IMR-90 (cell line): ENCODE measurements around the gene ISOC2. TPM values are rescaled to one million over a fixed set of nuclear protein-coding genes. Genes with fewer than 3 reads are reported as not detected.
A peak's percentile ranks its signal among the peaks of the same experiment; 100 is the strongest.

Source experiments
- ATAC-seq: fragments of 200-7000 bp; cut with Tn5 transposase; 2 replicates; pipeline ENCODE4 v1.9.1; 2020; ENCODE audit warnings: low read depth, mild to moderate bottlenecking, moderate library complexity
- BruUV-seq: library from RNA; stranded (reverse); fragments of 400-500 nt; replicated peaks from 2 replicates; lab custom pipeline; 2021; lab: Mats Ljungman, UMichigan
- CTCF ChIA-PET: fragments of 300-600 bp; formaldehyde crosslinking; extraction: SDS; loops from one replicate; lab custom pipeline; 2021; ENCODE audit warnings: antibody characterized with exemption; lab: Yijun Ruan, JAX
- POLR2A ChIA-PET: fragments of 300-600 bp; sonication (Branson Sonifier 250); formaldehyde crosslinking; loops from one replicate; lab custom pipeline; 2022; ENCODE audit warnings: antibody characterized with exemption; ENCODE audit not compliant: unreplicated experiment; lab: Charles Lee
- DNase-seq: peaks from one replicate; pipeline ENCODE4 v3.0.0; 2013
- H2AFZ ChIP-seq: replicated peaks from 2 replicates; pipeline ENCODE3; 2013; ENCODE audit warnings: low read length, mild to moderate bottlenecking; ENCODE audit not compliant: poor library complexity
- H2AK5ac ChIP-seq: 2 replicates; pipeline ENCODE4 v1.6.1; 2013; ENCODE audit warnings: low read depth, low read length, inconsistent platforms
- H2AK9ac ChIP-seq: replicated peaks from 2 replicates; pipeline ENCODE3; 2013; ENCODE audit warnings: mild to moderate bottlenecking, low read depth, low read length, moderate library complexity; ENCODE audit not compliant: poor library complexity
- H2BK120ac ChIP-seq: 2 replicates; pipeline ENCODE4 v1.6.1; 2013; ENCODE audit warnings: low read depth, low read length, inconsistent platforms
- H2BK15ac ChIP-seq: 3 replicates; pipeline ENCODE4 v1.6.1; 2013; ENCODE audit warnings: low read depth, low read length, inconsistent platforms
- H2BK20ac ChIP-seq: 2 replicates; pipeline ENCODE4 v1.6.1; 2013; ENCODE audit warnings: low read depth, mild to moderate bottlenecking, inconsistent platforms, low read length, moderate library complexity
- H2BK5ac ChIP-seq: 2 replicates; pipeline ENCODE4 v1.6.1; 2013; ENCODE audit warnings: mild to moderate bottlenecking, low read depth, low read length, inconsistent platforms; ENCODE audit not compliant: poor library complexity, severe bottlenecking
- H3K14ac ChIP-seq: replicated peaks from 2 replicates; pipeline ENCODE4 v1.6.1; 2013; ENCODE audit warnings: low read depth, low read length, inconsistent platforms
- H3K18ac ChIP-seq: 2 replicates; pipeline ENCODE4 v1.6.1; 2013; ENCODE audit warnings: low read depth, low read length, control low read depth
- H3K23ac ChIP-seq: 2 replicates; pipeline ENCODE4 v1.6.1; 2013; ENCODE audit warnings: low read depth, low read length, inconsistent platforms
- H3K27ac ChIP-seq: 2 replicates; pipeline ENCODE4 v1.5.1; 2013; ENCODE audit warnings: mild to moderate bottlenecking, control low read depth, low read length; ENCODE audit not compliant: insufficient read depth
- H3K27me3 ChIP-seq: 2 replicates; pipeline ENCODE4 v1.6.1; 2013; ENCODE audit warnings: low read length; ENCODE audit not compliant: control insufficient read depth, insufficient read depth
- H3K36me3 ChIP-seq: 2 replicates; pipeline ENCODE4 v1.6.1; 2013; ENCODE audit warnings: low read length, mixed read lengths; ENCODE audit not compliant: control insufficient read depth, insufficient read depth
- H3K4ac ChIP-seq: 2 replicates; pipeline ENCODE4 v1.6.1; 2013; ENCODE audit warnings: low read depth, low read length, inconsistent platforms
- H3K4me1 ChIP-seq: 2 replicates; pipeline ENCODE4 v1.6.1; 2013; ENCODE audit warnings: low read length, mixed read lengths; ENCODE audit not compliant: control insufficient read depth, insufficient read depth
- H3K4me2 ChIP-seq: 2 replicates; pipeline ENCODE4 v1.6.1; 2013; ENCODE audit warnings: low read depth, mild to moderate bottlenecking, control low read depth, low read length, moderate library complexity
- H3K4me3 ChIP-seq: 2 replicates; pipeline ENCODE4 v1.5.1; 2013; ENCODE audit warnings: low read depth, mild to moderate bottlenecking, control low read depth, low read length, moderate library complexity; ENCODE audit not compliant: insufficient read depth
- H3K56ac ChIP-seq: 2 replicates; pipeline ENCODE4 v1.6.1; 2013; ENCODE audit warnings: low read length, inconsistent platforms; ENCODE audit not compliant: insufficient read depth; ENCODE audit errors: extremely low read depth
- H3K79me1 ChIP-seq, 2 experiments: 2 replicates each; pipeline ENCODE4 v1.6.1; 2013; ENCODE audit warnings: low read length in 2 of 2, inconsistent platforms in 1 of 2, low read depth in 1 of 2
- H3K9ac ChIP-seq: 2 replicates; pipeline ENCODE4 v1.6.1; 2013; ENCODE audit warnings: low read depth, low read length, control low read depth
- H3K9me1 ChIP-seq: 2 replicates; pipeline ENCODE4 v1.6.1; 2013; ENCODE audit warnings: low read length, inconsistent platforms; ENCODE audit not compliant: insufficient read depth
- H3K9me3 ChIP-seq: 2 replicates; pipeline ENCODE4 v1.6.1; 2013; ENCODE audit warnings: low read length; ENCODE audit not compliant: control insufficient read depth, insufficient read depth
- H4K20me1 ChIP-seq: 2 replicates; pipeline ENCODE4 v1.6.1; 2013; ENCODE audit warnings: low read length, inconsistent platforms; ENCODE audit not compliant: insufficient read depth
- H4K5ac ChIP-seq: 2 replicates; pipeline ENCODE4 v1.6.1; 2013; ENCODE audit warnings: mild to moderate bottlenecking, low read depth, low read length, control low read depth
- H4K8ac ChIP-seq, 2 experiments: 2 replicates each; pipeline ENCODE4 v1.6.1; 2013; ENCODE audit warnings: low read depth in 2 of 2, low read length in 2 of 2, control low read depth in 1 of 2, inconsistent platforms in 1 of 2
- H4K91ac ChIP-seq: 2 replicates; pipeline ENCODE4 v1.6.1; 2013; ENCODE audit warnings: low read depth, low read length, inconsistent platforms; ENCODE audit not compliant: insufficient read depth
- ELK1 ChIP-seq: fragments of 150-350 bp; IDR thresholded peaks from 2 replicates; pipeline ENCODE4 v1.6.1; 2016; ENCODE audit warnings: low read depth, mild to moderate bottlenecking, low read length, moderate library complexity, borderline replicate concordance
- MXI1 ChIP-seq: IDR thresholded peaks from 2 replicates; pipeline ENCODE4 v1.6.1; 2012; ENCODE audit warnings: low read depth, mild to moderate bottlenecking, low read length, moderate library complexity, borderline replicate concordance
- WGBS, 2 experiments: methylation state at CpG; one replicate each; pipeline versions ENCODE4 v1.1.5 to v1.1.7; 2013; ENCODE audit warnings: missing lambda C conversion rate in 2 of 2; ENCODE audit not compliant: insufficient read length in 1 of 2; ENCODE audit errors: extremely low coverage in 2 of 2; 5-methylcytosine and 5-hydroxymethylcytosine counted together
- dilution Hi-C: fragments of 300-500 bp; cut with HindIII; formaldehyde crosslinking; loops from one replicate; pipeline ENCODE4 v1.14.3; 2018; ENCODE audit warnings: low sequenced_read_pairs; ENCODE audit not compliant: unreplicated experiment
- in situ Hi-C: fragments of 300-500 bp; cut with MboI; formaldehyde crosslinking; loops from 3 replicates; pipeline ENCODE4 v1.14.3; 2019; ENCODE audit warnings: low sequenced_read_pairs, inconsistent platforms, mixed read lengths
- intact Hi-C: fragments of 100-400 bp; cut with micrococcal nuclease; formaldehyde crosslinking; loops from 2 replicates; pipeline ENCODE4 v1.10.0; 2022
- polyA plus RNA-seq, 3 experiments: library from polyadenylated mRNA; depleted of rRNA; stranded (reverse); fragments of >200 nt; gene quantifications; 2 replicates each; pipeline ENCODE4 v1.2.3, GENCODE V29; 2012; ENCODE audit warnings: low replicate concordance in 1 of 3
- total RNA-seq: library from RNA; depleted of rRNA; stranded (reverse); fragments of >200 nt; gene quantifications from 2 replicates; pipeline ENCODE4 v1.2.3, GENCODE V29; 2012

ISOC2 gene
- total and polyA plus RNA-seq, 2 of the 4 experiments (the other 2 are of a cell fraction): 56.1 to 82.1 TPM

- ATAC-seq (no peak), DNase-seq (no peak)
- Histone ChIP-seq H4K91ac (no peak overlapping the region), H2BK15ac (no peak overlapping the region), H3K4me2 (no peak overlapping the region), H2AK5ac (no peak overlapping the region), H3K9me1 (no peaks in the 10 kb centered on the region; the same call in 1 of the 2 replicates), H3K27ac (no peak overlapping the region), H4K8ac (no peak overlapping the region), H2AK9ac (no peak overlapping the region), H4K5ac (no peak overlapping the region), H3K14ac (no peak overlapping the region), H3K4ac (no peak overlapping the region), H2BK20ac (no peak overlapping the region), H2BK5ac (no peak overlapping the region), H4K20me1 (no peaks in the 10 kb centered on the region), H3K79me1 (no peaks in the 10 kb centered on the region), H3K9ac (no peak overlapping the region), H3K4me3 (no peak overlapping the region), H3K23ac (peak overlapping the region; percentile 51; the same call in 1 of the 2 replicates), H3K18ac (no peak overlapping the region), H2BK120ac (no peak overlapping the region), H3K4me1 (no peaks in the 10 kb centered on the region), H3K9me3 (no peaks in the 10 kb centered on the region), H2AFZ (peak overlapping the region; percentile 26), H3K27me3 (peaks cover 69% of the 10 kb centered on the region), H3K36me3 (no peaks in the 10 kb centered on the region), H3K56ac (no peak overlapping the region)
- dilution Hi-C loops: no loop called here
- BruUV-seq: no TSS peak
- 1% methylated on average over 22 of the region's 39 CpGs; no CpG with 5 or more reads in 1 of the 2 experiments for WGBS, 2 experiments
- TF ChIP-seq MXI1 (no peak), ELK1 (no peak)
- CTCF ChIA-PET: no interaction called here
- in situ Hi-C loops: no loop called here
- intact Hi-C loops: no loop called here
- POLR2A ChIA-PET: no interaction called here
Measured at GRCh38 chr19:55441692-55442321, 19.6 kb downstream of the ISOC2 start.
